ENCODE measurements around the gene FCRL3. TPM values are rescaled to one million over a fixed set of nuclear protein-coding genes. Genes with fewer than 3 reads are reported as not detected.

Gene FCRL3
- total and polyA plus RNA-seq, 8 donors: 0.17 to 0.84 (median 0.53) TPM

DNA sequence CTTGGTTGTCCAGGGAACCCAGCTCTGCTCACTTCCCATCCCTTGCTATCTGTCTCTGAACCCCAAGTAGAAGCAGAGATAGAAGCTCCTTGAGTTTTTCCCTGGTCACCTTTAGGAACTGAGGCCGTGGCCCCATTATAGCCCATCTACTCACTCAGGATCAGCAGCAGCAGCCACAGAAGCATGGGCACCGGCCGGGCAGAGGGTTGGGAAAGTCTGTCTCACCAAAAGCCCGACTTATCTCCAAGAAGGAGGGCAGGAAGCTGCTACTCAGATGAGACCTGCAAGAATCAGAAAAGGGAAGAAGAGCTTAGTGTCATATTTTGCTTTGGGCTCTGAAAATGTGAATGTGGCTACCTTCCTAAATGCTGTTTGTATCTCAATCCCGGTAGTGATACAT is 264 bp downstream of the FCRL3 start:
- DNase-seq (no peak), ATAC-seq (no peak)
- Histone ChIP-seq H3K27ac (no peak overlapping the region), H3K27me3 (no peaks in the 10 kb centered on the region), H3K36me3 (no peaks in the 10 kb centered on the region), H3K4me1 (no peaks in the 10 kb centered on the region), H3K9me3 (no peaks in the 10 kb centered on the region), H3K4me3 (no peak overlapping the region)
- intact Hi-C loops (cut with DNase I): no loop called here
- TF ChIP-seq, protein P1, sequence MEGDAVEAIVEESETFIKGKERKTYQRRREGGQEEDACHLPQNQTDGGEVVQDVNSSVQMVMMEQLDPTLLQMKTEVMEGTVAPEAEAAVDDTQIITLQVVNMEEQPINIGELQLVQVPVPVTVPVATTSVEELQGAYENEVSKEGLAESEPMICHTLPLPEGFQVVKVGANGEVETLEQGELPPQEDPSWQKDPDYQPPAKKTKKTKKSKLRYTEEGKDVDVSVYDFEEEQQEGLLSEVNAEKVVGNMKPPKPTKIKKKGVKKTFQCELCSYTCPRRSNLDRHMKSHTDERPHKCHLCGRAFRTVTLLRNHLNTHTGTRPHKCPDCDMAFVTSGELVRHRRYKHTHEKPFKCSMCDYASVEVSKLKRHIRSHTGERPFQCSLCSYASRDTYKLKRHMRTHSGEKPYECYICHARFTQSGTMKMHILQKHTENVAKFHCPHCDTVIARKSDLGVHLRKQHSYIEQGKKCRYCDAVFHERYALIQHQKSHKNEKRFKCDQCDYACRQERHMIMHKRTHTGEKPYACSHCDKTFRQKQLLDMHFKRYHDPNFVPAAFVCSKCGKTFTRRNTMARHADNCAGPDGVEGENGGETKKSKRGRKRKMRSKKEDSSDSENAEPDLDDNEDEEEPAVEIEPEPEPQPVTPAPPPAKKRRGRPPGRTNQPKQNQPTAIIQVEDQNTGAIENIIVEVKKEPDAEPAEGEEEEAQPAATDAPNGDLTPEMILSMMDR (IDR thresholded peaks at IDR 0.05): no peak

DNA sequence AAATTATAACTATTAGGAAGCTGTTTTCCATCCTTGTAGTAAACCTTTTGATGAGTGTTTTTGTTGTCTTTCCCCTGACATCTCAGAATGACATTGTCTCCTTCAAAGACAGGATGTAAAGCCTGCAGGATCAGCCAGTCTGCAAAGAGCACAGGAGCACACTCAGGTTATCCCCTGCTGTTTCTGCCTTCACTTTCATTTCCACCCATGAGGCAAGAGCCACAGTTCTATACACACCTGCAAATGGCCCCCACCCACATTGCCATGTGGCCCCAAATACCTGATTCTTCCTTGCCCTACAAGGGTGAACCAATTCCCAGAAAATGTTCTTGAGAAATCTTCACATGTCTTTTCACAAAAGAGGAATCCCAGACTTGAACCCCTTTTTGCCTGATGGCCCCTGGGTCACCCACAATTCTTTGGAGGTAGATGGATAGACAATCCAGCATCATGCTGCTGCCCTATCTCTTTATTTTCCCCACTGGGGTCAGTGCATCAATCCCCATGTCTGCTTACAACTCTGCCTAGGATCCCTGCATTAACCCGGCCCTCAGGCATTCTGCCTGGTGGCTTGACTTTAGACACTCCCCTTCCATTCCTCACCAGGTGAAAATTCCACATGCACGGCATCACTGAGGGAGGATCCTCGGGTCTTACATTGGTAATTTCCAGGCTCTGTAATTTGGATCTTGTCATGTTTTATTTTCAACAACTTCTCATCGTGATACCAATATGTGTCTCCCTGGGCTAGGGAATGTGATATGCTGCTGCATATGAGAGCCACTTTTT is 2.6 kb downstream of the FCRL3 start:
- Histone ChIP-seq H3K4me3 (no peak overlapping the region), H3K27ac (no peak overlapping the region), H3K4me1 (no peaks in the 10 kb centered on the region), H3K9me3 (no peaks in the 10 kb centered on the region), H3K27me3 (no peaks in the 10 kb centered on the region), H3K36me3 (no peaks in the 10 kb centered on the region)
- no peak for ATAC-seq
- TF ChIP-seq, protein P1 (IDR thresholded peaks at IDR 0.05): no peak
- no peak for DNase-seq
- intact Hi-C loops (cut with DNase I): no loop called here

DNA sequence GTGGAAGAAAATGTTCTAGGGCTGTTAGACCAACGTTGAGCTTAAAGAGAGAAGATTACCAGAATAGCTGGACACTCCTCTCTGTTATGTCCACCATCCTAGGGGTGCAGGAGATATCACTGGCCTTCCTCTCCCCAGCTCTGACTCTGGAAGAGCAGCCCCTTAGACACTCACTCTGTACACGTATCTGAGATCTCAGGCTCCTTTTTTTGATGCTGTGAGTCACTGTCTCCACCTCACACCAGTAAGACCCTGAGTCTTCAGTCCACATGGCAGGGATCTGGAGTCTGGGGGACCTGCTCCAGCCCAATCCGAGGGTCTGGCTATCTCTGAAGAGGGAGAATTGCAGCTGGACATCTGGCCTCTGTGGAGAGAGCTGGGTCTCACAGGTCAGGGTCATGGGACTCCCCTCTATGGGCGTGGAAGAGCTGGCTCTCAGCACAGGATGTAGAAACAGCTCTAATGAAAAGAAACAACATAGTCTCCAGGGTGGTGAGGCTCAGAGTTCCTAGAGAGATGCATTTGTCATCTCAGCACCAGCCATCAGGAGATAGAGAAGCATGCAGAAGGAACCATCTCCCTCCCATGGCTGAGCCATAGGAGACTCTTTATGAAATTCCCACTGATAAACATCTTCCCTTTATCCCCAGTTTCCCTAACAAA is 3.5 kb downstream of the FCRL3 start:
- H3K36me3 ChIP-seq: no peaks in the 10 kb centered on the region
- DNase-seq (no peak), ATAC-seq (no peak)
- intact Hi-C loops (cut with DNase I): no loop called here
- TF ChIP-seq, protein P1 (IDR thresholded peaks at IDR 0.05): no peak
- H3K4me3 ChIP-seq: no peak overlapping the region
- no peaks in the 10 kb centered on the region for H3K9me3 ChIP-seq
- H3K27me3 ChIP-seq: no peaks in the 10 kb centered on the region
- no peaks in the 10 kb centered on the region for H3K4me1 ChIP-seq
- H3K27ac ChIP-seq: no peak overlapping the region

DNA sequence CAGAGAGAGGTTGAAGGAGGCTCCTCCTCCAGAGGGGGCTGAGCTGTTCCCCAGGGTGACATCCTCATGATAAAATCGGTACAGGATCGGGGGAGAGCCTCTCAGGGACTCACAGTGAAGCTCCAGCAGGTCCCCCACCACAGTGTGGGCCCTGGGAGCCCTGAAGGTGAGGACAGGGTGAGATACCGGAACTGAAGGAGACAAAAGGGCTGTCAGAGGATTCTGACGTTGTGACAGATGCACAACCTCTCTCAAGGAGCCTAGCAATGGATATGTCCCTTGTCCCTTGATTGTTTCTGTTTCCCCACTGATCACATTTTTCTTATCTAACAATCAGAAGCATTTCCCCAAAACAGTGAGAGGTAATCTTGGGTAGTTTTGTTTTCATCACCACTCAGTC is 5.2 kb downstream of the FCRL3 start:
- intact Hi-C loops (cut with DNase I): no loop called here
- H3K36me3 ChIP-seq: no peaks in the 10 kb centered on the region

More for the DNA sequence above, 5.2 kb downstream of the FCRL3 start:
- Histone ChIP-seq H3K9me3 (no peaks in the 10 kb centered on the region), H3K4me1 (no peaks in the 10 kb centered on the region), H3K4me3 (no peak overlapping the region), H3K27ac (no peak overlapping the region), H3K27me3 (no peaks in the 10 kb centered on the region)
- TF ChIP-seq, protein P1 (IDR thresholded peaks at IDR 0.05): no peak
- DNase-seq (no peak), ATAC-seq (no peak)

Measured in left lung (tissue), 10 donors.